ENCODE measurements around the gene PTRH1.

- TF ChIP-seq CTCF (IDR thresholded peaks at IDR 0.05; ENCODE audit: borderline replicate concordance, extremely low read depth, low read length, poor library complexity, severe bottlenecking), result no peak
- TF ChIP-seq EZH2 (IDR thresholded peaks at IDR 0.05; ENCODE audit: borderline replicate concordance, low read depth, low read length, severe bottlenecking), result no peak
Observed at GRCh38 chr9:127753622-127754021, 38.2 kb upstream of the PTRH1 start.
